GM12873 (cell line): ENCODE results near the gene RPH3AL.

ENCODE experiments used
- TF ChIP-seq, protein P1 (sequence below): IDR thresholded peaks from 2 replicates; pipeline ENCODE4 v1.5.1; 2012; ENCODE audit warnings: low read depth, mild to moderate bottlenecking, moderate library complexity, low read length, control low read depth; ENCODE audit not compliant: insufficient read depth; ENCODE audit errors: missing control alignments

The RPH3AL gene

GRCh38 chr17:273981-274832, 78.4 kb downstream of the RPH3AL start:
- TF ChIP-seq, protein P1, sequence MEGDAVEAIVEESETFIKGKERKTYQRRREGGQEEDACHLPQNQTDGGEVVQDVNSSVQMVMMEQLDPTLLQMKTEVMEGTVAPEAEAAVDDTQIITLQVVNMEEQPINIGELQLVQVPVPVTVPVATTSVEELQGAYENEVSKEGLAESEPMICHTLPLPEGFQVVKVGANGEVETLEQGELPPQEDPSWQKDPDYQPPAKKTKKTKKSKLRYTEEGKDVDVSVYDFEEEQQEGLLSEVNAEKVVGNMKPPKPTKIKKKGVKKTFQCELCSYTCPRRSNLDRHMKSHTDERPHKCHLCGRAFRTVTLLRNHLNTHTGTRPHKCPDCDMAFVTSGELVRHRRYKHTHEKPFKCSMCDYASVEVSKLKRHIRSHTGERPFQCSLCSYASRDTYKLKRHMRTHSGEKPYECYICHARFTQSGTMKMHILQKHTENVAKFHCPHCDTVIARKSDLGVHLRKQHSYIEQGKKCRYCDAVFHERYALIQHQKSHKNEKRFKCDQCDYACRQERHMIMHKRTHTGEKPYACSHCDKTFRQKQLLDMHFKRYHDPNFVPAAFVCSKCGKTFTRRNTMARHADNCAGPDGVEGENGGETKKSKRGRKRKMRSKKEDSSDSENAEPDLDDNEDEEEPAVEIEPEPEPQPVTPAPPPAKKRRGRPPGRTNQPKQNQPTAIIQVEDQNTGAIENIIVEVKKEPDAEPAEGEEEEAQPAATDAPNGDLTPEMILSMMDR = no peak

- TF ChIP-seq, protein P1 = no peak
Measured at GRCh38 chr17:269616-270514, 82.7 kb downstream of the RPH3AL start.

- TF ChIP-seq, protein P1 = no peak
Measured at GRCh38 chr17:266701-267667, 85.6 kb downstream of the RPH3AL start.

GRCh38 chr17:266219-266618, 86.4 kb downstream of the RPH3AL start:
- TF ChIP-seq, protein P1 = no peak

- TF ChIP-seq, protein P1 = no peak
Measured at GRCh38 chr17:265718-266117, 86.9 kb downstream of the RPH3AL start.

DNA sequence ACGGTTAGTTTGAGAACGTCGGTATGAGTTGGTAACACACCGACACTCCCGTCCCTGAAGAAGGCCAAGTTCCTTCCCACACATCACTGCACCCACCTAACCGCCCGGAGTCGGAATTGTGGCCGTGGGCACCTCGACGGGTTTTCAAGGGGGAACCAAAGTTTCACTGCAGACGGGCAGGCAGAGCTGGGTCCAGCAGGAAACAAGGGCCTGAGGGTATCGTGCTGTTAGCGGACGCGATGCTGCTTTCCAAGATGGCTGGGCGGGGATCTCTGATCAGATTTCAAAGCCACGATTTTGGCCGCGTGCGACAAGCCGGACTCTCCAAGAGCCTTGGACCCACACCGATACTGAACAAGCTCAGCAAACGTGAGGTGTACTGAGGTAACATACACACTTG, 88.8 kb downstream of the RPH3AL start:
- TF ChIP-seq, protein P1 = no peak
